Gastroesophageal sphincter (tissue), 3 donors: Measurements from ENCODE around the gene AHSP.

Experiments
- CTCF ChIP-seq, 4 experiments: fragments of 200-600 bp in 2 of 4; fragments of 450-650 bp in 2 of 4; sonication (generic) in 1 of 4; IDR thresholded peaks; one replicate each; pipeline ENCODE4 v1.5.1; 2017 to 2019; ENCODE audit warnings: antibody characterized with exemption in 4 of 4, mild to moderate bottlenecking in 2 of 4, moderate library complexity in 2 of 4
- EP300 ChIP-seq: sonication (generic); formaldehyde crosslinking; IDR thresholded peaks from one replicate; pipeline ENCODE4 v1.6.1; 2017; ENCODE audit warnings: antibody characterized with exemption, mild to moderate bottlenecking
- POLR2A ChIP-seq, 2 donors: fragments of 450-650 bp; IDR thresholded peaks; one replicate each; pipeline ENCODE4 v1.6.1; 2017; ENCODE audit warnings: antibody characterized with exemption in 2 of 2, mild to moderate bottlenecking in 2 of 2, moderate library complexity in 1 of 2
- POLR2AphosphoS5 ChIP-seq: sonication (generic); formaldehyde crosslinking; IDR thresholded peaks from one replicate; pipeline ENCODE4 v1.6.1; 2017; ENCODE audit warnings: antibody characterized with exemption

GRCh38 chr16:31499928-31500327, 27.8 kb upstream of the AHSP start:
- TF ChIP-seq CTCF (IDR thresholded peaks at IDR 0.05) (no peak), POLR2A (IDR thresholded peaks at IDR 0.05) (no peak), EP300 (no peak), POLR2AphosphoS5 (no peak)
